Neural cell (in vitro differentiated cells): ENCODE data around the gene PPME1.

Experiments used
- CTCF ChIP-seq: fragments of 450-650 bp; IDR thresholded peaks from 2 replicates; pipeline ENCODE4 v1.5.1; 2014; ENCODE audit warnings: antibody characterized with exemption, mild to moderate bottlenecking, moderate library complexity; ENCODE audit not compliant: poor library complexity, severe bottlenecking
- EP300 ChIP-seq: fragments of 450-650 bp; conservative IDR thresholded peaks from 2 replicates; pipeline ENCODE4 v1.6.1; 2014; ENCODE audit warnings: antibody characterized with exemption, mild to moderate bottlenecking, moderate library complexity; ENCODE audit not compliant: poor library complexity, severe bottlenecking
- EZH2 ChIP-seq: fragments of 200-600, 300-800 bp; shearing (Covaris generic), sonication (generic); IDR thresholded peaks from 2 replicates; pipeline ENCODE4 v1.6.1; 2014; ENCODE audit warnings: antibody characterized with exemption, low read length, borderline replicate concordance, mild to moderate bottlenecking; ENCODE audit not compliant: insufficient read depth, poor library complexity, severe bottlenecking
- MXI1 ChIP-seq: fragments of 450-650 bp; conservative IDR thresholded peaks from 2 replicates; pipeline ENCODE4 v1.6.1; 2014; ENCODE audit warnings: antibody characterized with exemption, mild to moderate bottlenecking; ENCODE audit not compliant: poor library complexity, severe bottlenecking
- POLR2AphosphoS5 ChIP-seq: IDR thresholded peaks from 2 replicates; pipeline ENCODE4 v1.6.1; 2012
- RAD21 ChIP-seq: fragments of 450-650 bp; conservative IDR thresholded peaks from 2 replicates; pipeline ENCODE4 v1.6.1; 2014; ENCODE audit warnings: antibody characterized with exemption, mild to moderate bottlenecking, moderate library complexity
- REST ChIP-seq: IDR thresholded peaks from 2 replicates; pipeline ENCODE4 v1.6.1; 2012; ENCODE audit warnings: borderline replicate concordance
- TAF1 ChIP-seq: IDR thresholded peaks from 2 replicates; pipeline ENCODE4 v1.6.1; 2012; ENCODE audit warnings: low read depth

- TF ChIP-seq CTCF (no peak), EZH2 (no peak), RAD21 (no peak), EP300 (no peak), TAF1 (no peak), REST (no peak), MXI1 (no peak), POLR2AphosphoS5 (no peak)
These were observed 111.3 kb downstream of the PPME1 start for GRCh38 chr11:74282421-74282820.
